HEK293 (cell line): Measurements from ENCODE around the gene CIROP.

Experiments
- EGR2 ChIP-seq: fragments of 450-650 bp; formaldehyde crosslinking; IDR thresholded peaks from 2 replicates; pipeline ENCODE4 v1.5.1; 2016; ENCODE audit warnings: low read depth, missing biosample characterization, missing genetic modification characterization
- FEZF1 ChIP-seq: fragments of 450-650 bp; formaldehyde crosslinking; IDR thresholded peaks from 2 replicates; pipeline ENCODE4 v1.5.1; 2016; ENCODE audit warnings: missing biosample characterization, missing genetic modification characterization
- GLI2 ChIP-seq: fragments of 450-650 bp; formaldehyde crosslinking; IDR thresholded peaks from 2 replicates; pipeline ENCODE4; 2017; ENCODE audit warnings: missing biosample characterization, missing genetic modification characterization, low read depth, borderline replicate concordance
- GLIS2 ChIP-seq: fragments of 450-650 bp; formaldehyde crosslinking; IDR thresholded peaks from 2 replicates; pipeline ENCODE4 v1.5.1; 2016; ENCODE audit warnings: missing biosample characterization, missing genetic modification characterization
- OSR2 ChIP-seq: fragments of 450-650 bp; formaldehyde crosslinking; IDR thresholded peaks from 2 replicates; pipeline ENCODE4 v1.5.1; 2016; ENCODE audit warnings: missing biosample characterization, missing genetic modification characterization
- SALL2 ChIP-seq: fragments of 450-650 bp; formaldehyde crosslinking; IDR thresholded peaks from 2 replicates; pipeline ENCODE4 v1.5.0; 2017; ENCODE audit warnings: missing biosample characterization, mild to moderate bottlenecking, missing genetic modification characterization, borderline replicate concordance
- TCF7L2 ChIP-seq: IDR thresholded peaks from 2 replicates; pipeline ENCODE4 v1.6.1; 2011; ENCODE audit warnings: low read depth, mild to moderate bottlenecking, inconsistent platforms, low read length, moderate library complexity, borderline replicate concordance
- ZFP41 ChIP-seq: fragments of 450-650 bp; formaldehyde crosslinking; IDR thresholded peaks from 2 replicates; pipeline ENCODE4 v1.5.1; 2016; ENCODE audit warnings: missing biosample characterization, missing genetic modification characterization, borderline replicate concordance
- ZNF112 ChIP-seq: fragments of 450-650 bp; formaldehyde crosslinking; IDR thresholded peaks from 2 replicates; pipeline ENCODE4 v1.5.0; 2017; ENCODE audit warnings: missing biosample characterization, missing genetic modification characterization
- ZNF155 ChIP-seq: fragments of 450-650 bp; formaldehyde crosslinking; IDR thresholded peaks from 2 replicates; pipeline ENCODE4 v1.5.1; 2016; ENCODE audit warnings: missing biosample characterization, missing genetic modification characterization
- ZNF157 ChIP-seq: fragments of 450-650 bp; formaldehyde crosslinking; IDR thresholded peaks from 2 replicates; pipeline ENCODE4 v1.5.1; 2016; ENCODE audit warnings: missing biosample characterization, missing genetic modification characterization
- ZNF311 ChIP-seq: fragments of 450-650 bp; formaldehyde crosslinking; IDR thresholded peaks from 2 replicates; pipeline ENCODE4 v1.5.1; 2017; ENCODE audit warnings: missing biosample characterization, missing genetic modification characterization, borderline replicate concordance
- ZNF433 ChIP-seq: fragments of 450-650 bp; formaldehyde crosslinking; IDR thresholded peaks from 2 replicates; pipeline ENCODE4 v1.5.1; 2016; ENCODE audit warnings: missing biosample characterization, missing genetic modification characterization, low read depth
- ZNF473 ChIP-seq: fragments of 450-650 bp; formaldehyde crosslinking; IDR thresholded peaks from 2 replicates; pipeline ENCODE4 v1.5.1; 2017; ENCODE audit warnings: missing biosample characterization, missing genetic modification characterization
- ZNF514 ChIP-seq: fragments of 450-650 bp; formaldehyde crosslinking; IDR thresholded peaks from 2 replicates; pipeline ENCODE4 v1.5.1; 2016; ENCODE audit warnings: missing biosample characterization, missing genetic modification characterization
- ZNF529 ChIP-seq: fragments of 450-650 bp; formaldehyde crosslinking; IDR thresholded peaks from 2 replicates; pipeline ENCODE4 v1.5.1; 2017; ENCODE audit warnings: missing genetic modification characterization, missing biosample characterization; ENCODE audit not compliant: insufficient replicate concordance
- ZNF530 ChIP-seq: fragments of 450-650 bp; formaldehyde crosslinking; IDR thresholded peaks from 2 replicates; pipeline ENCODE4 v1.5.1; 2016; ENCODE audit warnings: low read depth, missing biosample characterization, missing genetic modification characterization
- ZNF560 ChIP-seq: fragments of 450-650 bp; formaldehyde crosslinking; IDR thresholded peaks from 2 replicates; pipeline ENCODE4 v1.5.1; 2017; ENCODE audit warnings: missing biosample characterization, missing genetic modification characterization, borderline replicate concordance
- ZNF596 ChIP-seq: fragments of 450-650 bp; IDR thresholded peaks from 2 replicates; pipeline ENCODE4 v1.5.0; 2018; ENCODE audit warnings: missing biosample characterization, mild to moderate bottlenecking, missing genetic modification characterization, moderate library complexity
- ZNF623 ChIP-seq: fragments of 450-650 bp; formaldehyde crosslinking; IDR thresholded peaks from 2 replicates; pipeline ENCODE4 v1.5.1; 2016; ENCODE audit warnings: missing biosample characterization, missing genetic modification characterization
- ZNF654 ChIP-seq: fragments of 450-650 bp; formaldehyde crosslinking; IDR thresholded peaks from 2 replicates; pipeline ENCODE4 v1.5.1; 2016; ENCODE audit warnings: low read depth, missing biosample characterization, missing genetic modification characterization
- ZNF658 ChIP-seq: fragments of 450-650 bp; formaldehyde crosslinking; IDR thresholded peaks from 2 replicates; pipeline ENCODE4; 2016; ENCODE audit warnings: missing biosample characterization, missing genetic modification characterization
- ZNF660 ChIP-seq: fragments of 450-650 bp; IDR thresholded peaks from 2 replicates; pipeline ENCODE4 v1.5.1; 2018; ENCODE audit warnings: missing biosample characterization, mild to moderate bottlenecking, missing genetic modification characterization
- ZNF677 ChIP-seq: fragments of 450-650 bp; IDR thresholded peaks from 2 replicates; pipeline ENCODE4 v1.5.0; 2018; ENCODE audit warnings: missing biosample characterization, mild to moderate bottlenecking, missing genetic modification characterization, moderate library complexity
- ZNF830 ChIP-seq: fragments of 450-650 bp; IDR thresholded peaks from 2 replicates; pipeline ENCODE4 v1.5.0; 2018; ENCODE audit warnings: missing biosample characterization, missing genetic modification characterization, low read depth, mild to moderate bottlenecking, moderate library complexity
- TF ChIP-seq, protein P1 (sequence below): fragments of 450-650 bp; formaldehyde crosslinking; IDR thresholded peaks from 2 replicates; pipeline ENCODE4 v1.5.1; 2017; ENCODE audit warnings: missing biosample characterization, missing genetic modification characterization
- TF ChIP-seq, protein P2 (sequence below): fragments of 450-650 bp; formaldehyde crosslinking; IDR thresholded peaks from 2 replicates; pipeline ENCODE4 v1.5.1; 2016; ENCODE audit warnings: missing biosample characterization, missing genetic modification characterization, low read depth
- TF ChIP-seq, protein P3 (sequence below): fragments of 450-650 bp; formaldehyde crosslinking; IDR thresholded peaks from 2 replicates; pipeline ENCODE4 v1.5.1; 2016; ENCODE audit warnings: missing biosample characterization, missing genetic modification characterization
- TF ChIP-seq, protein P4 (sequence below): fragments of 450-650 bp; formaldehyde crosslinking; IDR thresholded peaks from 2 replicates; pipeline ENCODE4 v1.5.1; 2016; ENCODE audit warnings: missing biosample characterization, missing genetic modification characterization, low read depth
- TF ChIP-seq, protein P5 (sequence below): fragments of 450-650 bp; formaldehyde crosslinking; IDR thresholded peaks from 2 replicates; pipeline ENCODE4 v1.5.1; 2017; ENCODE audit warnings: missing biosample characterization, missing genetic modification characterization

Gene CIROP

DNA sequence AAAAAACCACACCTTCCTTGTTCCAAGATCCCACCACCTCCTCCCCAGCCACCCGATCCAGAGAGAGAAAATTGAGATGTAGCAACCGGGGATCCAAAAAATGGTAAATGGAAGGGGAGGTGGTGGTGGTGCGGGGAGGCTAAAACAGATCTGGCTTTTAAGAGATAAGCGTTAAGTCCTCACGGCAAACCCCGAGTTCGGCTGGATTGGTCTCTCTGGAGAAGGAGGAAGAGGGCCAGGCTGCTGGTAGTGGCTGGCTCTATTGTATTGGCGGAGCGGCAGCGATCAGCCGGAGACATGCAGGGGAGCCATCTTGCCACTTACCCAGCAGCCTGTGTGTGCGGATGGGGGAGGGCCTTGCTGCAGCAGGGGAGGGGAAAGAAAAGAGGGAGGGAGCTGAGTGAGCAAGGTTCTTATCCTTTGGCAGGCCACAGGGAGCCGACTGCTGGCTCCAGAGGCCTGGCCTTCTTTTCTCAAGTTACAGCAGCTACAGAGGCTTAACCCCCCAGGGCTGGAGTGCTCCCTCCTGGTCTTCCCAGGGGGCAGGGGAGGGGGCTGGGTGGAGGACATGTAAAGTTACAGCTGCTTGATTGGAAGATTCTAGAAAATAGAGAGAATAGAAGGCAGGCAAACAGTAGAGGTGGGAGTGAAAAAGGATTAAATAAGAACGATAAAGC, 33.4 kb downstream of the CIROP start (continued):
- TF ChIP-seq, protein P1, sequence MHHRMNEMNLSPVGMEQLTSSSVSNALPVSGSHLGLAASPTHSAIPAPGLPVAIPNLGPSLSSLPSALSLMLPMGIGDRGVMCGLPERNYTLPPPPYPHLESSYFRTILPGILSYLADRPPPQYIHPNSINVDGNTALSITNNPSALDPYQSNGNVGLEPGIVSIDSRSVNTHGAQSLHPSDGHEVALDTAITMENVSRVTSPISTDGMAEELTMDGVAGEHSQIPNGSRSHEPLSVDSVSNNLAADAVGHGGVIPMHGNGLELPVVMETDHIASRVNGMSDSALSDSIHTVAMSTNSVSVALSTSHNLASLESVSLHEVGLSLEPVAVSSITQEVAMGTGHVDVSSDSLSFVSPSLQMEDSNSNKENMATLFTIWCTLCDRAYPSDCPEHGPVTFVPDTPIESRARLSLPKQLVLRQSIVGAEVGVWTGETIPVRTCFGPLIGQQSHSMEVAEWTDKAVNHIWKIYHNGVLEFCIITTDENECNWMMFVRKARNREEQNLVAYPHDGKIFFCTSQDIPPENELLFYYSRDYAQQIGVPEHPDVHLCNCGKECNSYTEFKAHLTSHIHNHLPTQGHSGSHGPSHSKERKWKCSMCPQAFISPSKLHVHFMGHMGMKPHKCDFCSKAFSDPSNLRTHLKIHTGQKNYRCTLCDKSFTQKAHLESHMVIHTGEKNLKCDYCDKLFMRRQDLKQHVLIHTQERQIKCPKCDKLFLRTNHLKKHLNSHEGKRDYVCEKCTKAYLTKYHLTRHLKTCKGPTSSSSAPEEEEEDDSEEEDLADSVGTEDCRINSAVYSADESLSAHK: no peak
- TF ChIP-seq ZNF530 (no peak), GLIS2 (peak; percentile 97), SALL2 (tag by site-specific recombination) (no peak), ZNF433 (no peak), ZNF560 (no peak), EGR2 (tag by site-specific recombination) (no peak), FEZF1 (tag by site-specific recombination) (no peak; the same call in 1 of the 2 replicates), ZNF660 (tag by site-specific recombination) (no peak), OSR2 (peak; percentile 91), ZNF155 (tag by site-specific recombination) (no peak), ZNF157 (no peak), ZNF596 (tag by site-specific recombination) (0 out of 2 replicates have a peak, but pooled peaks have one; percentile 60), ZNF623 (no peak; the same call in 1 of the 2 replicates), ZNF658 (tag by site-specific recombination) (no peak), ZNF311 (no peak), ZNF112 (tag by site-specific recombination) (no peak), ZNF473 (tag by site-specific recombination) (no peak), ZFP41 (tag by site-specific recombination) (no peak), ZNF654 (no peak), ZNF677 (tag by site-specific recombination) (no peak), GLI2 (tag by site-specific recombination) (no peak), ZNF514 (tag by site-specific recombination) (no peak), TCF7L2 (no peak; the same call in 1 of the 2 replicates), ZNF529 (tag by site-specific recombination) (no peak), ZNF830 (tag by site-specific recombination) (no peak)
- TF ChIP-seq, protein P2, sequence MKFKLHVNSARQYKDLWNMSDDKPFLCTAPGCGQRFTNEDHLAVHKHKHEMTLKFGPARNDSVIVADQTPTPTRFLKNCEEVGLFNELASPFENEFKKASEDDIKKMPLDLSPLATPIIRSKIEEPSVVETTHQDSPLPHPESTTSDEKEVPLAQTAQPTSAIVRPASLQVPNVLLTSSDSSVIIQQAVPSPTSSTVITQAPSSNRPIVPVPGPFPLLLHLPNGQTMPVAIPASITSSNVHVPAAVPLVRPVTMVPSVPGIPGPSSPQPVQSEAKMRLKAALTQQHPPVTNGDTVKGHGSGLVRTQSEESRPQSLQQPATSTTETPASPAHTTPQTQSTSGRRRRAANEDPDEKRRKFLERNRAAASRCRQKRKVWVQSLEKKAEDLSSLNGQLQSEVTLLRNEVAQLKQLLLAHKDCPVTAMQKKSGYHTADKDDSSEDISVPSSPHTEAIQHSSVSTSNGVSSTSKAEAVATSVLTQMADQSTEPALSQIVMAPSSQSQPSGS (tag by site-specific recombination): no peak
- TF ChIP-seq, protein P3, sequence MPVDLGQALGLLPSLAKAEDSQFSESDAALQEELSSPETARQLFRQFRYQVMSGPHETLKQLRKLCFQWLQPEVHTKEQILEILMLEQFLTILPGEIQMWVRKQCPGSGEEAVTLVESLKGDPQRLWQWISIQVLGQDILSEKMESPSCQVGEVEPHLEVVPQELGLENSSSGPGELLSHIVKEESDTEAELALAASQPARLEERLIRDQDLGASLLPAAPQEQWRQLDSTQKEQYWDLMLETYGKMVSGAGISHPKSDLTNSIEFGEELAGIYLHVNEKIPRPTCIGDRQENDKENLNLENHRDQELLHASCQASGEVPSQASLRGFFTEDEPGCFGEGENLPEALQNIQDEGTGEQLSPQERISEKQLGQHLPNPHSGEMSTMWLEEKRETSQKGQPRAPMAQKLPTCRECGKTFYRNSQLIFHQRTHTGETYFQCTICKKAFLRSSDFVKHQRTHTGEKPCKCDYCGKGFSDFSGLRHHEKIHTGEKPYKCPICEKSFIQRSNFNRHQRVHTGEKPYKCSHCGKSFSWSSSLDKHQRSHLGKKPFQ (tag by site-specific recombination): no peak
- TF ChIP-seq, protein P4, sequence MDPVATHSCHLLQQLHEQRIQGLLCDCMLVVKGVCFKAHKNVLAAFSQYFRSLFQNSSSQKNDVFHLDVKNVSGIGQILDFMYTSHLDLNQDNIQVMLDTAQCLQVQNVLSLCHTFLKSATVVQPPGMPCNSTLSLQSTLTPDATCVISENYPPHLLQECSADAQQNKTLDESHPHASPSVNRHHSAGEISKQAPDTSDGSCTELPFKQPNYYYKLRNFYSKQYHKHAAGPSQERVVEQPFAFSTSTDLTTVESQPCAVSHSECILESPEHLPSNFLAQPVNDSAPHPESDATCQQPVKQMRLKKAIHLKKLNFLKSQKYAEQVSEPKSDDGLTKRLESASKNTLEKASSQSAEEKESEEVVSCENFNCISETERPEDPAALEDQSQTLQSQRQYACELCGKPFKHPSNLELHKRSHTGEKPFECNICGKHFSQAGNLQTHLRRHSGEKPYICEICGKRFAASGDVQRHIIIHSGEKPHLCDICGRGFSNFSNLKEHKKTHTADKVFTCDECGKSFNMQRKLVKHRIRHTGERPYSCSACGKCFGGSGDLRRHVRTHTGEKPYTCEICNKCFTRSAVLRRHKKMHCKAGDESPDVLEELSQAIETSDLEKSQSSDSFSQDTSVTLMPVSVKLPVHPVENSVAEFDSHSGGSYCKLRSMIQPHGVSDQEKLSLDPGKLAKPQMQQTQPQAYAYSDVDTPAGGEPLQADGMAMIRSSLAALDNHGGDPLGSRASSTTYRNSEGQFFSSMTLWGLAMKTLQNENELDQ (tag by site-specific recombination): no peak
- TF ChIP-seq, protein P5, sequence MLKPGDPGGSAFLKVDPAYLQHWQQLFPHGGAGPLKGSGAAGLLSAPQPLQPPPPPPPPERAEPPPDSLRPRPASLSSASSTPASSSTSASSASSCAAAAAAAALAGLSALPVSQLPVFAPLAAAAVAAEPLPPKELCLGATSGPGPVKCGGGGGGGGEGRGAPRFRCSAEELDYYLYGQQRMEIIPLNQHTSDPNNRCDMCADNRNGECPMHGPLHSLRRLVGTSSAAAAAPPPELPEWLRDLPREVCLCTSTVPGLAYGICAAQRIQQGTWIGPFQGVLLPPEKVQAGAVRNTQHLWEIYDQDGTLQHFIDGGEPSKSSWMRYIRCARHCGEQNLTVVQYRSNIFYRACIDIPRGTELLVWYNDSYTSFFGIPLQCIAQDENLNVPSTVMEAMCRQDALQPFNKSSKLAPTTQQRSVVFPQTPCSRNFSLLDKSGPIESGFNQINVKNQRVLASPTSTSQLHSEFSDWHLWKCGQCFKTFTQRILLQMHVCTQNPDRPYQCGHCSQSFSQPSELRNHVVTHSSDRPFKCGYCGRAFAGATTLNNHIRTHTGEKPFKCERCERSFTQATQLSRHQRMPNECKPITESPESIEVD (tag by site-specific recombination): no peak
